Measurements from ENCODE around the gene VAPA. TPM values are rescaled to one million over a fixed set of nuclear protein-coding genes. Genes with fewer than 3 reads are reported as not detected.

VAPA gene
- total RNA-seq, 2 experiments from 2014 or later = 162 to 177 TPM

DNA sequence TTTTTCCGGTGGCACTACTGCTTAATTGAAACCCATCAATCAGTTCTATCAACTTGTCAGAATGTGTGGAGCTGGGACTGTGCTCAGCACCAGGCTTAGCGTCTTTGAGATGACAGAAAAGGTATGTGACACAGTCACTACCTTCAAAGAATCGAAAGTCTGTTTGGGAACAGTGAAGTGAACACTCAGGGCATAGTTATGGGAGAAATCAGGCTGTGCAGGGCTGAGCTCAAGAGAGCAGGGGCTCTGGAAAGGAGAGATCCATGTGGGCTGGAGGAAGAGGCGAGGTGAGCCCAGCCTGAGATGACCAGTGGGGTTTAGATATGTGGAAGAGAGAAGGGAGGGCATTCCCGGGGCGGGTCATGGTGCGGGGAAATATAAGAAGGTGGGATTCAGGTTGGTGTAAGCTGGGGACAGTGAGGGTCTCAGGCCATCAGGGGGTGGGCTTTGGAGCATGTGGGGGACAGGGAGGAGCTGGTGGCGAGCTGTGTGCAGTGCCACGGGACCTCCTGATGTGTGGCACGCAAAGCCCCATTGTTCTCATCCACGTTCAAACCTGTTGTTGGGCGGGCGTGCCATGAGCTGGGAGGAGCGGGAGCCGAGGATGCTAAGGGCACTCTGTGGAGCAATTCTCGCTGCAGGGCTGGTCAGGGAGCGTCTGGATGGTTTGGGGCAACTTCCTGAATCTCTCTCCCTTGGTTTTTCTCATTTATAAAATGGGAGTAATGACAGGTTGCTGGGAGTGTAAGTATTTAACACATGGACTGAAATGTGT, 72.5 kb downstream of the VAPA start:
- Histone ChIP-seq H3K9me3 (ENCODE audit: control insufficient read depth in 1 of 2, insufficient read depth in 1 of 2, low read length in 2 of 2) (peaks cover 0 to 6% of the 10 kb centered on the region in 2 experiments), H3K27ac (ENCODE audit: low read depth in 1 of 2, low read length in 2 of 2) (no peak overlapping the region), H3K27me3 (ENCODE audit: control insufficient read depth in 1 of 2, insufficient read depth in 2 of 2, low read length in 2 of 2) (peaks cover 4 to 5% of the 10 kb centered on the region in 2 experiments), H3K4me1 (ENCODE audit: insufficient read depth, low read length) (no peaks in the 10 kb centered on the region), H3K36me3 (ENCODE audit: insufficient read depth, low read length) (no peaks in the 10 kb centered on the region), H3K4me3 (ENCODE audit: low read length) (no peak overlapping the region)
- H3K27me3 Mint-ChIP-seq = peaks cover 24% of the 10 kb centered on the region
- H3K4me3 Mint-ChIP-seq = no peak overlapping the region
- no peaks in the 10 kb centered on the region for H3K9me3 Mint-ChIP-seq
- POLR2A ChIA-PET = no interaction called here
- H3K27ac Mint-ChIP-seq = no peak overlapping the region
- DNase-seq = no peak
- no peaks in the 10 kb centered on the region for H3K4me1 Mint-ChIP-seq (ENCODE audit: low read depth)
- TF ChIP-seq, protein P1, sequence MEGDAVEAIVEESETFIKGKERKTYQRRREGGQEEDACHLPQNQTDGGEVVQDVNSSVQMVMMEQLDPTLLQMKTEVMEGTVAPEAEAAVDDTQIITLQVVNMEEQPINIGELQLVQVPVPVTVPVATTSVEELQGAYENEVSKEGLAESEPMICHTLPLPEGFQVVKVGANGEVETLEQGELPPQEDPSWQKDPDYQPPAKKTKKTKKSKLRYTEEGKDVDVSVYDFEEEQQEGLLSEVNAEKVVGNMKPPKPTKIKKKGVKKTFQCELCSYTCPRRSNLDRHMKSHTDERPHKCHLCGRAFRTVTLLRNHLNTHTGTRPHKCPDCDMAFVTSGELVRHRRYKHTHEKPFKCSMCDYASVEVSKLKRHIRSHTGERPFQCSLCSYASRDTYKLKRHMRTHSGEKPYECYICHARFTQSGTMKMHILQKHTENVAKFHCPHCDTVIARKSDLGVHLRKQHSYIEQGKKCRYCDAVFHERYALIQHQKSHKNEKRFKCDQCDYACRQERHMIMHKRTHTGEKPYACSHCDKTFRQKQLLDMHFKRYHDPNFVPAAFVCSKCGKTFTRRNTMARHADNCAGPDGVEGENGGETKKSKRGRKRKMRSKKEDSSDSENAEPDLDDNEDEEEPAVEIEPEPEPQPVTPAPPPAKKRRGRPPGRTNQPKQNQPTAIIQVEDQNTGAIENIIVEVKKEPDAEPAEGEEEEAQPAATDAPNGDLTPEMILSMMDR (IDR thresholded peaks at IDR 0.05) = no peak
- no peaks in the 10 kb centered on the region for H3K36me3 Mint-ChIP-seq (ENCODE audit: low read depth)
- ATAC-seq (ENCODE audit: poor library complexity) = no peak
- intact Hi-C loops (cut with DNase I, micrococcal nuclease) = no loop called here
- CTCF ChIA-PET = no interaction called here

GRCh38 chr18:9987345-9987744, 73.5 kb downstream of the VAPA start:
- Mint-ChIP-seq H3K27me3 (peaks cover 34% of the 10 kb centered on the region), H3K36me3 (ENCODE audit: low read depth) (no peaks in the 10 kb centered on the region), H3K4me1 (ENCODE audit: low read depth) (no peaks in the 10 kb centered on the region), H3K27ac (no peak overlapping the region), H3K9me3 (no peaks in the 10 kb centered on the region), H3K4me3 (no peak overlapping the region)
- ChIA-PET POLR2A (no interaction called here), CTCF (no interaction called here)
- intact Hi-C loops (cut with DNase I, micrococcal nuclease) = no loop called here
- Histone ChIP-seq H3K27ac (ENCODE audit: low read depth in 1 of 2, low read length in 2 of 2) (no peak overlapping the region), H3K36me3 (ENCODE audit: insufficient read depth, low read length) (no peaks in the 10 kb centered on the region), H3K27me3 (ENCODE audit: control insufficient read depth in 1 of 2, insufficient read depth in 2 of 2, low read length in 2 of 2) (peaks cover 4 to 5% of the 10 kb centered on the region in 2 experiments), H3K9me3 (ENCODE audit: control insufficient read depth in 1 of 2, insufficient read depth in 1 of 2, low read length in 2 of 2) (peaks cover 0 to 6% of the 10 kb centered on the region in 2 experiments), H3K4me1 (ENCODE audit: insufficient read depth, low read length) (no peaks in the 10 kb centered on the region), H3K4me3 (ENCODE audit: low read length) (no peak overlapping the region)
- TF ChIP-seq, protein P1 (IDR thresholded peaks at IDR 0.05) = no peak
- no peak for DNase-seq
- no peak for ATAC-seq (ENCODE audit: poor library complexity)

- Mint-ChIP-seq H3K9me3 (no peaks in the 10 kb centered on the region), H3K4me3 (no peak overlapping the region), H3K36me3 (ENCODE audit: low read depth) (no peaks in the 10 kb centered on the region), H3K27me3 (peaks cover 34% of the 10 kb centered on the region), H3K27ac (no peak overlapping the region), H3K4me1 (ENCODE audit: low read depth) (no peaks in the 10 kb centered on the region)
- POLR2A ChIA-PET = no interaction called here
- Histone ChIP-seq H3K4me1 (ENCODE audit: insufficient read depth, low read length) (no peaks in the 10 kb centered on the region), H3K27me3 (ENCODE audit: control insufficient read depth in 1 of 2, insufficient read depth in 2 of 2, low read length in 2 of 2) (peaks cover 4 to 5% of the 10 kb centered on the region in 2 experiments), H3K9me3 (ENCODE audit: control insufficient read depth in 1 of 2, insufficient read depth in 1 of 2, low read length in 2 of 2) (peaks cover 0 to 6% of the 10 kb centered on the region in 2 experiments), H3K36me3 (ENCODE audit: insufficient read depth, low read length) (no peaks in the 10 kb centered on the region), H3K27ac (ENCODE audit: low read depth in 1 of 2, low read length in 2 of 2) (no peak overlapping the region), H3K4me3 (ENCODE audit: low read length) (no peak overlapping the region)
- ATAC-seq (ENCODE audit: poor library complexity) = no peak
- CTCF ChIA-PET = no interaction called here
- no peak for DNase-seq
- intact Hi-C loops (cut with DNase I, micrococcal nuclease) = no loop called here
- TF ChIP-seq, protein P1 (IDR thresholded peaks at IDR 0.05) = no peak
Measured at GRCh38 chr18:9987931-9988330, 74.1 kb downstream of the VAPA start.
